K562 (cell line): ENCODE data around the gene HS3ST5. TPM values are rescaled to one million over a fixed set of nuclear protein-coding genes. Genes with fewer than 3 reads are reported as not detected.

Source experiments
- ATAC-seq: fragments of 200-7000 bp; cut with Tn5 transposase; 3 replicates; pipeline ENCODE4 v1.9.1; 2020; ENCODE audit warnings: moderate library complexity
- BruUV-seq: library from RNA; stranded (reverse); fragments of 400-500 nt; replicated peaks from 2 replicates; lab custom pipeline; 2021; lab: Mats Ljungman, UMichigan
- CTCF ChIA-PET: fragments of 300-600 bp; formaldehyde crosslinking; extraction: SDS; loops from one replicate; lab custom pipeline; 2021; ENCODE audit warnings: low intra/inter-chr PET ratio; lab: Yijun Ruan, JAX
- POLR2A ChIA-PET: fragments of 300-600, 350-650 bp; sonication (Branson Sonifier 250); formaldehyde crosslinking; extraction: SDS; loops from one replicate; lab custom pipeline; 2021; ENCODE audit warnings: antibody characterized with exemption, inconsistent platforms; lab: Yijun Ruan, JAX
- DNase-seq, 4 experiments: peaks; one replicate each; pipeline versions ENCODE4 v3.0.0 to v3.0.0-alpha.2; 2011 to 2018; ENCODE audit warnings: low spot score in 3 of 4, mixed read lengths in 3 of 4; ENCODE audit errors: extremely low read depth in 1 of 4
- FAIRE-seq: peaks from 2 replicates; lab custom pipeline; 2011; peaks lifted over from hg19 to GRCh38; lab: Jason Lieb, UNC
- H2AFZ ChIP-seq: 2 replicates; pipeline ENCODE4 v1.6.0; 2011; ENCODE audit warnings: low read depth, low read length, control low read depth, inconsistent platforms
- H3K27ac ChIP-seq: fragments of 200-600 bp; 3 replicates; pipeline ENCODE4 v1.8.0; 2011; ENCODE audit warnings: low read depth, mild to moderate bottlenecking, control low read depth, inconsistent platforms, low read length, moderate library complexity, mixed read lengths; ENCODE audit errors: extremely low read depth
- H3K27me3 ChIP-seq, 2 experiments: fragments of 300-600 bp in 1 of 2; 2 replicates in 1 of 2; 3 replicates in 1 of 2; pipeline versions ENCODE4 v1.6.0 to v1.8.0; 2011; ENCODE audit warnings: inconsistent platforms in 2 of 2, low read length in 2 of 2, mild to moderate bottlenecking in 1 of 2, mixed read lengths in 1 of 2, moderate library complexity in 1 of 2; ENCODE audit not compliant: control insufficient read depth in 2 of 2, insufficient read depth in 2 of 2
- H3K36me3 ChIP-seq: fragments of 300-600 bp; 3 replicates; pipeline ENCODE4 v1.8.0; 2011; ENCODE audit warnings: mild to moderate bottlenecking, low read length, inconsistent platforms; ENCODE audit not compliant: control insufficient read depth, insufficient read depth
- H3K4me1 ChIP-seq, 2 experiments: fragments of 200-600 bp in 1 of 2; replicated peaks in 1 of 2; 2 replicates in 1 of 2; 3 replicates in 1 of 2; pipeline versions ENCODE4 v1.5.1 to v1.8.0; 2011; ENCODE audit warnings: inconsistent platforms in 2 of 2, low read length in 2 of 2, mild to moderate bottlenecking in 1 of 2, mixed read lengths in 1 of 2, moderate library complexity in 1 of 2; ENCODE audit not compliant: control insufficient read depth in 2 of 2, insufficient read depth in 2 of 2
- H3K4me2 ChIP-seq: 2 replicates; pipeline ENCODE4 v1.6.1; 2011; ENCODE audit warnings: low read length, control low read depth, inconsistent platforms, mixed read lengths; ENCODE audit not compliant: insufficient read depth
- H3K4me3 ChIP-seq: fragments of 200-600 bp; sonication (generic), shearing (Covaris generic); 2 replicates; pipeline ENCODE4 v1.5.1; 2016; ENCODE audit warnings: control low read depth, inconsistent platforms
- H3K79me2 ChIP-seq: fragments of 200-600 bp; 3 replicates; pipeline ENCODE4 v1.8.0; 2011; ENCODE audit warnings: low read length, inconsistent platforms; ENCODE audit not compliant: control insufficient read depth, insufficient read depth
- H3K9ac ChIP-seq, 2 experiments: 2 replicates each; pipeline versions ENCODE4 v1.6.0 to v1.6.1; 2011; ENCODE audit warnings: low read depth in 2 of 2, low read length in 2 of 2, control low read depth in 1 of 2, inconsistent platforms in 1 of 2, mild to moderate bottlenecking in 1 of 2, mixed read lengths in 1 of 2; ENCODE audit not compliant: insufficient read depth in 1 of 2
- H3K9me1 ChIP-seq: one replicate; pipeline ENCODE4 v1.6.0; 2011; ENCODE audit warnings: inconsistent platforms, mild to moderate bottlenecking, low read length, moderate library complexity; ENCODE audit not compliant: control insufficient read depth, insufficient read depth
- H3K9me3 ChIP-seq: replicated peaks from 2 replicates; pipeline ENCODE4 v1.5.1; 2011; ENCODE audit warnings: low read depth, low read length, inconsistent platforms; ENCODE audit not compliant: control insufficient read depth, insufficient read depth
- H4K20me1 ChIP-seq: replicated peaks from 2 replicates; pipeline ENCODE4 v1.6.1; 2011; ENCODE audit warnings: low read length, inconsistent platforms, mixed read lengths; ENCODE audit not compliant: control insufficient read depth, insufficient read depth
- ATF1 ChIP-seq, 2 experiments: fragments of 450-650 bp in 1 of 2; IDR thresholded peaks; 2 replicates each; pipeline ENCODE4 v1.6.1; 2016; ENCODE audit warnings: missing compliant biosample characterization in 1 of 2, missing genetic modification characterization in 1 of 2
- CBFB ChIP-seq: sonication (generic); formaldehyde crosslinking; IDR thresholded peaks from 2 replicates; pipeline ENCODE4 v1.4.0; 2020; ENCODE audit warnings: mild to moderate bottlenecking, missing genetic modification reagents
- CBX2 ChIP-seq: fragments of 200-600 bp; sonication (generic); IDR thresholded peaks from one replicate; pipeline ENCODE4 v1.6.1; 2012; ENCODE audit warnings: mild to moderate bottlenecking, low read length, inconsistent platforms; ENCODE audit not compliant: insufficient read depth, poor library complexity, severe bottlenecking
- ELF4 ChIP-seq: fragments of 450-650 bp; formaldehyde crosslinking; IDR thresholded peaks from 2 replicates; pipeline ENCODE4 v1.4.0; 2022; ENCODE audit warnings: missing genetic modification characterization
- ESRRB ChIP-seq: fragments of 250-450 bp; sonication (Bioruptor Pico); IDR thresholded peaks from 2 replicates; pipeline ENCODE4 v1.5.0; 2020; ENCODE audit warnings: mild to moderate bottlenecking, moderate library complexity, borderline replicate concordance
- GTF2B ChIP-seq: IDR thresholded peaks from 2 replicates; pipeline ENCODE4 v1.6.1; 2011; ENCODE audit not compliant: insufficient read length; ENCODE audit errors: extremely low read depth
- HLTF ChIP-seq: fragments of 450-650 bp; IDR thresholded peaks from 2 replicates; pipeline ENCODE4 v1.6.1; 2016
- NRF1 ChIP-seq, 2 experiments: fragments of 450-650 bp; IDR thresholded peaks in 1 of 2; conservative IDR thresholded peaks in 1 of 2; 2 replicates each; pipeline ENCODE4 v1.6.1; 2014; ENCODE audit warnings: mild to moderate bottlenecking in 2 of 2
- PHF20 ChIP-seq: fragments of 450-650 bp; IDR thresholded peaks from 2 replicates; pipeline ENCODE4 v1.6.1; 2018; ENCODE audit not compliant: partially characterized antibody
- POLR2G ChIP-seq: fragments of 200-400 bp; formaldehyde crosslinking; IDR thresholded peaks from 2 replicates; pipeline ENCODE4 v1.6.1; 2017; ENCODE audit warnings: low read depth, mild to moderate bottlenecking, antibody characterized with exemption, low read length, moderate library complexity
- PPARD ChIP-seq: fragments of 250-450 bp; sonication (Bioruptor Pico); IDR thresholded peaks from 2 replicates; pipeline ENCODE4 v1.8.0; 2022; ENCODE audit warnings: inconsistent platforms, mild to moderate bottlenecking, moderate library complexity
- SRSF9 ChIP-seq: fragments of 200-400 bp; formaldehyde crosslinking; IDR thresholded peaks from 2 replicates; pipeline ENCODE4 v1.6.1; 2017; ENCODE audit warnings: low read depth, low read length, borderline replicate concordance
- TAF7 ChIP-seq: fragments of 450-650 bp; IDR thresholded peaks from 2 replicates; pipeline ENCODE4 v1.6.1; 2016; ENCODE audit warnings: missing genetic modification characterization, missing compliant biosample characterization
- ZBED1 ChIP-seq: IDR thresholded peaks from 2 replicates; pipeline ENCODE4 v1.6.1; 2014
- ZNF217 ChIP-seq: sonication (generic); formaldehyde crosslinking; IDR thresholded peaks from 2 replicates; pipeline ENCODE4 v1.8.0; 2022; ENCODE audit warnings: mild to moderate bottlenecking, missing genetic modification reagents
- ZNF780A ChIP-seq: fragments of 250-450 bp; sonication (Bioruptor Pico); IDR thresholded peaks from 2 replicates; pipeline ENCODE4 v1.5.0; 2021; ENCODE audit warnings: mild to moderate bottlenecking
- ZSCAN29 ChIP-seq: fragments of 450-650 bp; IDR thresholded peaks from 2 replicates; pipeline ENCODE4 v1.6.1; 2017
- ZZZ3 ChIP-seq: fragments of 450-650 bp; IDR thresholded peaks from 2 replicates; pipeline ENCODE4 v1.6.1; 2016; ENCODE audit warnings: antibody characterized with exemption, mild to moderate bottlenecking, moderate library complexity
- WGBS: fragments of 100-300 bp; shearing (Covaris generic); methylation state at CpG from one replicate; pipeline ENCODE4 v1.1.6; 2016; ENCODE audit warnings: low coverage, mixed read lengths; ENCODE audit not compliant: insufficient coverage; ENCODE audit errors: missing lambda C conversion rate; 5-methylcytosine and 5-hydroxymethylcytosine counted together
- in situ Hi-C: fragments of 300-500 bp; cut with MboI; formaldehyde crosslinking; loops from 4 replicates; pipeline ENCODE4 v1.15.0; 2018; ENCODE audit warnings: inconsistent platforms, mixed read lengths
- intact Hi-C: fragments of 100-400 bp; cut with micrococcal nuclease; formaldehyde crosslinking; loops from 2 replicates; pipeline ENCODE4 v1.14.2; 2022
- polyA plus RNA-seq, 8 experiments: library from polyadenylated mRNA; depleted of rRNA in 4 of 8; stranded (reverse) in 5 of 8; unstranded in 3 of 8; fragments of >200 nt; fragmentation: Nextera tagmentation in 2 of 8; fragmentation: Illumina TruSeq in 1 of 8; extraction: Ambion mirVana in 2 of 8; extraction: Trizol in 1 of 8; gene quantifications; 2 replicates each; pipeline versions ENCODE4 v1.2.1 to v1.2.3, GENCODE V29; 2011 to 2014; ENCODE audit warnings: inconsistent platforms in 1 of 8, missing spikeins in 1 of 8
- total RNA-seq, 7 experiments: library from RNA; depleted of rRNA in 6 of 7; stranded (reverse); fragments of >200 nt in 6 of 7; fragmentation: Illumina TruSeq in 2 of 7; extraction: Trizol in 2 of 7; gene quantifications; 2 replicates each; pipeline versions ENCODE4 v1.2.1 to v1.2.3, GENCODE V29; 2011 to 2021; ENCODE audit warnings: low replicate concordance in 1 of 7

HS3ST5 gene
- total and polyA plus RNA-seq, 9 of the 15 experiments (the other 6 are each of a cell fraction or from before 2014, with no cell fraction given), result not detected

- Histone ChIP-seq H2AFZ (no peak overlapping the region), H3K4me3 (no peak overlapping the region), H3K27ac (no peak overlapping the region), H3K9me1 (no peaks in the 10 kb centered on the region), H3K9me3 (no peaks in the 10 kb centered on the region), H3K79me2 (no peaks in the 10 kb centered on the region), H3K4me2 (no peak overlapping the region), H3K36me3 (no peaks in the 10 kb centered on the region), H4K20me1 (no peaks in the 10 kb centered on the region), H3K9ac (no peak overlapping the region), H3K4me1 (no peaks in the 10 kb centered on the region), H3K27me3 (no peaks in the 10 kb centered on the region)
- POLR2A ChIA-PET, result interaction anchor here (0.7 kb wide), 1 partner anchor 100 kb away, joined by 3 read pairs; no protein-coding TSS in a partner anchor
- CTCF ChIA-PET, result no interaction called here
- in situ Hi-C loops (no loop called here), intact Hi-C loops (no loop called here)
- no peak for ATAC-seq
- BruUV-seq, result no TSS peak
- DNase-seq, result no peak
- TF ChIP-seq ZSCAN29 (no peak), PPARD (no peak), CBFB (CRISPR knock-in tag) (no peak), TAF7 (tag) (no peak), ZZZ3 (no peak), POLR2G (no peak), SRSF9 (no peak), ZNF780A (CRISPR knock-in tag) (no peak), ZBED1 (no peak), CBX2 (no peak), ESRRB (CRISPR knock-in tag) (no peak), GTF2B (no peak), ELF4 (CRISPR knock-in tag) (no peak), ZNF217 (no peak), HLTF (no peak), NRF1 (conservative IDR thresholded peaks at IDR 0.05 in 1 of 2, IDR thresholded peaks at IDR 0.05 in 1 of 2) (no peak), ATF1 (CRISPR knock-in tag; IDR thresholded peaks at IDR 0.05) (no peak), ATF1 (tag; IDR thresholded peaks at IDR 0.05) (no peak), PHF20 (no peak)
- under 1% methylated on average over 10 of the region's 10 CpGs for WGBS
- FAIRE-seq, result no peak
These were observed 242.4 kb downstream of the HS3ST5 start for GRCh38 chr6:114100215-114100994.
